H9 (cell line): Measurements from ENCODE around the gene NPY5R. TPM values are rescaled to one million over a fixed set of nuclear protein-coding genes. Genes with fewer than 3 reads are reported as not detected.

ENCODE experiments used
- DNase-seq: peaks from one replicate; pipeline ENCODE4 v3.0.0-alpha.2; 2017
- H2AFZ ChIP-seq: one replicate; pipeline ENCODE4 v1.6.1; 2013; ENCODE audit warnings: mild to moderate bottlenecking, low read length, control low read depth, moderate library complexity
- H2AK5ac ChIP-seq: 2 replicates; pipeline ENCODE4 v1.6.1; 2013; ENCODE audit warnings: low read length, control low read depth, mixed read lengths; ENCODE audit not compliant: insufficient read length
- H2BK120ac ChIP-seq: one replicate; pipeline ENCODE4 v1.6.1; 2013; ENCODE audit warnings: low read depth, mild to moderate bottlenecking, low read length, control low read depth, inconsistent platforms; ENCODE audit not compliant: poor library complexity, severe bottlenecking
- H2BK12ac ChIP-seq: 2 replicates; pipeline ENCODE4 v1.6.1; 2013; ENCODE audit warnings: low read length, control low read depth, mixed read lengths, low read depth; ENCODE audit not compliant: insufficient read length
- H2BK15ac ChIP-seq: 2 replicates; pipeline ENCODE4 v1.6.1; 2013; ENCODE audit warnings: low read depth, low read length, control low read depth
- H2BK20ac ChIP-seq: one replicate; pipeline ENCODE4 v1.6.1; 2013; ENCODE audit warnings: low read depth, mild to moderate bottlenecking, low read length, control low read depth, inconsistent platforms; ENCODE audit not compliant: poor library complexity, severe bottlenecking
- H2BK5ac ChIP-seq: 2 replicates; pipeline ENCODE4 v1.6.1; 2013; ENCODE audit warnings: low read length, control low read depth, mixed read lengths; ENCODE audit not compliant: insufficient read length
- H3K14ac ChIP-seq: 2 replicates; pipeline ENCODE4 v1.6.1; 2013; ENCODE audit warnings: low read length, control low read depth; ENCODE audit not compliant: insufficient read depth
- H3K18ac ChIP-seq: 2 replicates; pipeline ENCODE4 v1.6.1; 2013; ENCODE audit warnings: low read depth, mild to moderate bottlenecking, mixed read lengths, low read length, control low read depth; ENCODE audit not compliant: insufficient read length
- H3K23ac ChIP-seq: 2 replicates; pipeline ENCODE4 v1.6.1; 2013; ENCODE audit warnings: low read length, control low read depth, mixed read lengths, low read depth; ENCODE audit not compliant: insufficient read length
- H3K23me2 ChIP-seq: 2 replicates; pipeline ENCODE4 v1.6.1; 2013; ENCODE audit warnings: low read depth, mild to moderate bottlenecking, mixed read lengths, low read length, control low read depth; ENCODE audit not compliant: insufficient read length, poor library complexity, severe bottlenecking
- H3K27ac ChIP-seq: 2 replicates; pipeline ENCODE4 v1.5.1; 2013; ENCODE audit warnings: low read length, control low read depth, mixed read lengths, low read depth; ENCODE audit not compliant: insufficient read length
- H3K27me3 ChIP-seq: 2 replicates; pipeline ENCODE4 v1.6.1; 2013; ENCODE audit warnings: low read length, control low read depth, inconsistent platforms; ENCODE audit not compliant: insufficient read depth
- H3K4ac ChIP-seq: 2 replicates; pipeline ENCODE4 v1.6.1; 2013; ENCODE audit warnings: low read depth, mild to moderate bottlenecking, control low read depth, inconsistent platforms, low read length, moderate library complexity
- H3K4me1 ChIP-seq: 2 replicates; pipeline ENCODE4 v1.6.1; 2013; ENCODE audit warnings: low read length, control low read depth, inconsistent platforms; ENCODE audit not compliant: insufficient read depth
- H3K4me2 ChIP-seq: 2 replicates; pipeline ENCODE4 v1.6.1; 2013; ENCODE audit warnings: low read length, control low read depth, mixed read lengths; ENCODE audit not compliant: insufficient read length, insufficient read depth
- H3K56ac ChIP-seq: 2 replicates; pipeline ENCODE4 v1.6.1; 2013; ENCODE audit warnings: low read depth, mild to moderate bottlenecking, mixed read lengths, low read length, control low read depth; ENCODE audit not compliant: insufficient read length
- H3K79me1 ChIP-seq: 2 replicates; pipeline ENCODE4 v1.6.1; 2013; ENCODE audit warnings: low read depth, mild to moderate bottlenecking, moderate library complexity, low read length, control low read depth, inconsistent platforms; ENCODE audit not compliant: insufficient read depth, poor library complexity, severe bottlenecking
- H3K79me2 ChIP-seq: 2 replicates; pipeline ENCODE4 v1.6.1; 2013; ENCODE audit warnings: low read length, control low read depth, inconsistent platforms; ENCODE audit not compliant: insufficient read depth
- H3K9ac ChIP-seq: 2 replicates; pipeline ENCODE4 v1.6.1; 2013; ENCODE audit warnings: low read length, control low read depth, mixed read lengths; ENCODE audit not compliant: insufficient read length; ENCODE audit errors: extremely low read depth
- H3K9me3 ChIP-seq: one replicate; pipeline ENCODE4 v1.6.1; 2013; ENCODE audit warnings: low read depth, low read length, inconsistent platforms; ENCODE audit not compliant: control insufficient read depth
- H3T11ph ChIP-seq: one replicate; pipeline ENCODE4 v1.6.1; 2013; ENCODE audit warnings: mild to moderate bottlenecking, low read length, control low read depth, inconsistent platforms
- H4K20me1 ChIP-seq: one replicate; pipeline ENCODE4 v1.6.1; 2013; ENCODE audit not compliant: control insufficient read depth, insufficient read length, insufficient read depth
- H4K5ac ChIP-seq: 2 replicates; pipeline ENCODE4 v1.6.1; 2013; ENCODE audit warnings: low read depth, mild to moderate bottlenecking, mixed read lengths, low read length, control low read depth; ENCODE audit not compliant: insufficient read length
- H4K8ac ChIP-seq: replicated peaks from 2 replicates; pipeline ENCODE4 v1.6.1; 2013; ENCODE audit warnings: low read length, control low read depth, mixed read lengths, low read depth; ENCODE audit not compliant: insufficient read length
- H4K91ac ChIP-seq: 2 replicates; pipeline ENCODE4 v1.6.1; 2013; ENCODE audit warnings: low read depth, mild to moderate bottlenecking, moderate library complexity, mixed read lengths, low read length, control low read depth; ENCODE audit not compliant: insufficient read length
- H3K27ac Mint-ChIP-seq, 3 experiments: 2 replicates in 2 of 3; 3 replicates in 1 of 3; pipeline ENCODE4 v1.8.0; 2020 to 2021; ENCODE audit warnings: mixed read lengths in 3 of 3, mild to moderate bottlenecking in 1 of 3, moderate library complexity in 1 of 3
- H3K27me3 Mint-ChIP-seq: 2 replicates; pipeline ENCODE4 v1.8.0; 2021; ENCODE audit warnings: low read depth, mild to moderate bottlenecking, moderate library complexity, mixed read lengths
- H3K36me3 Mint-ChIP-seq, 3 experiments: 2 replicates in 2 of 3; 3 replicates in 1 of 3; pipeline ENCODE4 v1.8.0; 2020 to 2021; ENCODE audit warnings: low read depth in 3 of 3, mixed read lengths in 3 of 3; ENCODE audit not compliant: insufficient read depth in 1 of 3
- H3K4me1 Mint-ChIP-seq, 2 experiments: 2 replicates each; pipeline ENCODE4 v1.8.0; 2020; ENCODE audit warnings: mixed read lengths in 2 of 2
- H3K4me3 Mint-ChIP-seq, 2 experiments: 2 replicates in 1 of 2; 3 replicates in 1 of 2; pipeline ENCODE4 v1.8.0; 2020 to 2021; ENCODE audit warnings: mild to moderate bottlenecking in 2 of 2, mixed read lengths in 2 of 2, moderate library complexity in 1 of 2
- H3K9me3 Mint-ChIP-seq, 2 experiments: 2 replicates in 1 of 2; 3 replicates in 1 of 2; pipeline ENCODE4 v1.8.0; 2020; ENCODE audit warnings: mild to moderate bottlenecking in 2 of 2, mixed read lengths in 2 of 2, moderate library complexity in 1 of 2
- CTCF ChIP-seq: fragments of 200-600 bp; sonication (generic); conservative IDR thresholded peaks from 3 replicates; pipeline ENCODE4 v1.8.0; 2021; ENCODE audit warnings: antibody characterized with exemption, mild to moderate bottlenecking
- WGBS: extraction: QIAGEN DNeasy Blood & Tissue Kit; methylation state at CpG from one replicate; pipeline ENCODE4 v1.1.7; 2013; ENCODE audit warnings: missing lambda C conversion rate, low lambda C conversion rate, mixed read lengths; ENCODE audit not compliant: insufficient read length; ENCODE audit errors: extremely low coverage; 5-methylcytosine and 5-hydroxymethylcytosine counted together
- total RNA-seq: library from RNA; stranded (reverse); gene quantifications from 2 replicates; pipeline ENCODE4 v1.2.1, GENCODE V29; 2021

NPY5R gene
- total RNA-seq, 1 experiment from 2014 or later = 4.2 TPM

- Histone ChIP-seq H2BK15ac (no peak overlapping the region), H3K23me2 (no peaks in the 10 kb centered on the region), H3K27me3 (no peaks in the 10 kb centered on the region), H3K4me1 (no peaks in the 10 kb centered on the region; the same call in 1 of the 2 replicates), H3K27ac (no peak overlapping the region), H3K23ac (no peak overlapping the region), H3K9ac (no peak overlapping the region), H3K56ac (no peak overlapping the region), H3K9me3 (no peaks in the 10 kb centered on the region), H3T11ph (no peak overlapping the region), H2BK12ac (no peak overlapping the region), H4K91ac (no peak overlapping the region), H2BK5ac (no peak overlapping the region), H4K8ac (no peak overlapping the region), H3K79me2 (no peaks in the 10 kb centered on the region), H3K4me2 (no peak overlapping the region), H2AK5ac (no peak overlapping the region), H4K20me1 (no peaks in the 10 kb centered on the region), H2BK20ac (no peak overlapping the region), H3K4ac (no peak overlapping the region), H3K14ac (no peak overlapping the region), H3K79me1 (no peaks in the 10 kb centered on the region), H4K5ac (no peak overlapping the region), H2BK120ac (no peak overlapping the region), H2AFZ (no peak overlapping the region), H3K18ac (no peak overlapping the region)
- Mint-ChIP-seq H3K4me1 (peaks cover 0 to 14% of the 10 kb centered on the region in 2 experiments; a peak in 3 of 4 replicates), H3K9me3 (no peaks in the 10 kb centered on the region), H3K27ac (no peak overlapping the region; a peak in 1 of 7 replicates), H3K27me3 (no peaks in the 10 kb centered on the region), H3K36me3 (no peaks in the 10 kb centered on the region), H3K4me3 (no peak overlapping the region)
- no CpG with 5 or more reads among the region's 5 CpGs for WGBS
- no peak for DNase-seq
- no peak for TF ChIP-seq CTCF
Measured at GRCh38 chr4:163372029-163372428, 28.3 kb downstream of the NPY5R start.
